Measurements from ENCODE around the gene RNF111.
"Not testable (repeated sequence)": the region's sequence is repeated elsewhere in the genome, so short reads cannot be mapped to it uniquely, and the experiment has no call there.

Gene RNF111

GRCh38 chr15:59140422-59141226 is 153.2 kb downstream of the RNF111 start:
- no peak for DNase-seq

GRCh38 chr15:59143281-59143680 is 155.8 kb downstream of the RNF111 start:
- DNase-seq = no peak

GRCh38 chr15:59144594-59144993 is 157.1 kb downstream of the RNF111 start:
- DNase-seq = not testable (repeated sequence)
